HuH-7.5 (cell line): ENCODE data around the gene C5orf15.
"Not testable (repeated sequence)": the region's sequence is repeated elsewhere in the genome, so short reads cannot be mapped to it uniquely, and the experiment has no call there.

ENCODE experiments used
- DNase-seq: peaks from one replicate; pipeline ENCODE4 v3.0.0; 2011; ENCODE audit warnings: low spot score

Gene C5orf15

GRCh38 chr5:133937628-133938027, 30.8 kb downstream of the C5orf15 start:
- DNase-seq, result not testable (repeated sequence)

- DNase-seq, result no peak
Measured at GRCh38 chr5:133936651-133937015, 31.8 kb downstream of the C5orf15 start.

GRCh38 chr5:133935991-133936650, 32.3 kb downstream of the C5orf15 start:
- DNase-seq, result not testable (repeated sequence)

- DNase-seq, result no peak
Measured at GRCh38 chr5:133935667-133935940, 32.8 kb downstream of the C5orf15 start.

- no peak for DNase-seq
Measured at GRCh38 chr5:133934822-133935666, 33.4 kb downstream of the C5orf15 start.

GRCh38 chr5:133934311-133934710, 34.1 kb downstream of the C5orf15 start:
- no peak for DNase-seq

- no peak for DNase-seq
Measured at GRCh38 chr5:133933670-133934295, 34.6 kb downstream of the C5orf15 start.

- DNase-seq, result no peak
Measured at GRCh38 chr5:133933169-133933509, 35.3 kb downstream of the C5orf15 start.

- DNase-seq, result no peak
Measured at GRCh38 chr5:133932441-133933168, 35.8 kb downstream of the C5orf15 start.

GRCh38 chr5:133931546-133931945, 36.9 kb downstream of the C5orf15 start:
- DNase-seq, result no peak

GRCh38 chr5:133930813-133931090, 37.7 kb downstream of the C5orf15 start:
- no peak for DNase-seq

- no peak for DNase-seq
Measured at GRCh38 chr5:133930061-133930812, 38.2 kb downstream of the C5orf15 start.

- no peak for DNase-seq
Measured at GRCh38 chr5:133928587-133929393, 39.6 kb downstream of the C5orf15 start.

- no peak for DNase-seq
Measured at GRCh38 chr5:133927300-133928180, 40.9 kb downstream of the C5orf15 start.

GRCh38 chr5:133926489-133927299, 41.7 kb downstream of the C5orf15 start:
- peak; percentile 35 for DNase-seq

- DNase-seq, result no peak
Measured at GRCh38 chr5:133925866-133926488, 42.4 kb downstream of the C5orf15 start.

GRCh38 chr5:133925269-133925668, 43.2 kb downstream of the C5orf15 start:
- DNase-seq, result no peak

- DNase-seq, result no peak
Measured at GRCh38 chr5:133924221-133924920, 44.1 kb downstream of the C5orf15 start.
